Measurements from ENCODE around the gene RAC3. TPM values are rescaled to one million over a fixed set of nuclear protein-coding genes. Genes with fewer than 3 reads are reported as not detected.
A peak's percentile ranks its signal among the peaks of the same experiment; 100 is the strongest.

Gene RAC3
- total and polyA plus RNA-seq, 2 donors: 5.9 to 10.4 TPM

DNA sequence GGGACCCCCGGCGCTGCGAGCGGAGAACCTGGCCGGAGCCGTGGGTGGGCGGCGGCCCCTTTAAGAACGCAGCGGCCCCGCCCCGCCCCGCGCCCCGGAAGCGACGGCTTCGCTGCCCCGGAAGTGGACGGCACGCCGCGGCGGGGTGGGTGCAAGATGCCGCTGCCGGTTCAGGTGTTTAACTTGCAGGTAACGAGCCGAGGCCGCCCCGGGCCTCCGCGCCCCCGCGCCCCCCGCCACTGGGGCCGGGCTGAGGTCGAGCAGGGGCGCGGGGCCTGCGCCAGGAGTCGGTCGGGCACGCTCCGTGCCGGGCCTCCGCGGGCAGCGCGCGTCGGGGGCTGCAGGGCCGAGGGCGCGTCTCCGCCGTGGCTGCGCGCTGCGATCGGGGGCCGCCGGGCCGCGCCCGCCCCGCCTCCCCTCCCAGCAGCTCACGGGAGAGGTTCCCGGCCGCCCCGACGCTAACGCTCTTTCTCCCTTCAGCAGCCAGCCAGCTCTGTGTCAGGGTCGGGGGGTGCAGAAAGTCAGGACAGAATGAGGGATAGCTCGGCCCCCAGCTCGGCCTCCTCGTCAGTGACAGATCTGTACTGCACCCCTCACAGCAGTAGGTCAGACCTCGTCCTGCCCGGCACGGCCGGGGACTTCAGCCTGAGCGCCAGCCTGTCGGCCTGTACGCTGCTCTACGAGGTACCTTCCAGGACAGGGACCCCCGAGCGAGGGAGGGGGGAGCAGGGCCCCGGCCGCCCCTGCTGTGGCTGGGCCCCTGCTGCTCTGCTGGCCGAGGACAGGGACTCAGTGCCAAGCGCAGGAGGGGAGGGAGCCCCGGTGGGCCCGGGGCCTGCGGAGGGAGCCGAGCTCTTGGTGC is 20.5 kb downstream of the RAC3 start, which contains the start of the genes GPS1 and RFNG:
Gene GPS1, plus strand, starts transcription at position 123 of the 862 bp plus-strand sequence. Its CDS starts 34 bp downstream, at position 157.
Gene RFNG, minus strand, starts transcription at position 36 of the 862 bp plus-strand sequence. CDS start 45 bp downstream, outside the sequence.
- Histone ChIP-seq H3K36me3 (ENCODE audit: insufficient read depth) (peaks cover 4% of the 10 kb centered on the region), H3K27ac (ENCODE audit: low read depth) (no peak within 1 kb of the TSS), H3K4me3 (ENCODE audit: low read depth, low read length) (peak within 1 kb of the TSS; percentile 96), H3K4me1 (ENCODE audit: insufficient read depth) (peaks cover 2% of the 10 kb centered on the region)
- WGBS: under 1% methylated on average over 94 of the region's 94 CpGs
- DNase-seq (ENCODE audit: extremely low spot score): no peak

DNA sequence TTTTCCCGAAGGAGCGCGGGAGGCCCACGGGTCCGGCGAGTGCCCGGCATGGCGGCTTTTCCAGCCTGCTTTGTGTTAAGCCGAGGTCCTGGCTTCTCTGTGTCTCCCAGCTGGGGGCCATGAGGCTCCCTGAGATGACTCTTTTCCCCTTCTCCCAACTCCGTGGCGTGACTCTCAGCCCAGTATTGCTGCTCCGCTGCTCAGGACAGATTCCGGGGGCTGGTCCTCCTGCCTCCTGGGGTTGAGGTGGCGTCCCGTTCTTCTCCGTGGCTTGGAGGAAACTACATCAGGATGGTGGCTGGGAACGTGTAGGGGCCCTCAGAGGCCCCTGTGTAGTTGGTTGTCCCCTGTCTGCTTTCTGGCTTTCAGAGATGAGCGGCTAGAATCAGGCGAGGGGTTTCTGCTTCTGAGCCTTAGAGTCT is 21.2 kb downstream of the RAC3 start:
- WGBS: 28% methylated on average over 19 of the region's 19 CpGs
- H3K4me1 ChIP-seq (ENCODE audit: insufficient read depth): peaks cover 2% of the 10 kb centered on the region

DNA sequence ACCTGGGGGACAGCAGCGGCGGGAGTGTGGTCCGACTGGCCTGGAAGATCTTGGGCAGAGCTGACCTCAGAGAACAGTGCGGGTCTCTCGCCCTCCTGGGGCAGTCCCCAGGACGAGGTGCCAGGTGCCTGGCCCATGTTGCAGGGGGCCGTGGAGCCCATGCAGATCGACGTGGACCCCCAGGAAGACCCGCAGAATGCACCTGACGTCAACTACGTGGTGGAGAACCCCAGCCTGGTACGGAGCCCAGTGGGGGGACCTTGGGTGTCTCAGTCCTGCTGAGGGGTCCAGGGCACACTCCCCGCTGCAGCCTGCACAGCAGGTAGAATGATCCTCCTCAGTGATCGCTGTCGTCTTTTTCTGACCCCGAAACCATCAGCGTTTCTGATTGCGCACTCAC is 21.7 kb downstream of the RAC3 start:
- DNase-seq (ENCODE audit: extremely low spot score): no peak
- Histone ChIP-seq H3K4me3 (ENCODE audit: low read depth, low read length) (no peak overlapping the region), H3K36me3 (ENCODE audit: insufficient read depth) (peaks cover 5% of the 10 kb centered on the region), H3K27ac (ENCODE audit: low read depth) (no peak overlapping the region), H3K4me1 (ENCODE audit: insufficient read depth) (peaks cover 2% of the 10 kb centered on the region)
- WGBS: 92% methylated on average over 19 of the region's 19 CpGs

More for the DNA sequence above, 21.2 kb downstream of the RAC3 start:
- Histone ChIP-seq H3K36me3 (ENCODE audit: insufficient read depth) (peaks cover 5% of the 10 kb centered on the region), H3K27ac (ENCODE audit: low read depth) (no peak overlapping the region), H3K4me3 (ENCODE audit: low read depth, low read length) (peak overlapping the region; percentile 96)
- DNase-seq (ENCODE audit: extremely low spot score): no peak

DNA sequence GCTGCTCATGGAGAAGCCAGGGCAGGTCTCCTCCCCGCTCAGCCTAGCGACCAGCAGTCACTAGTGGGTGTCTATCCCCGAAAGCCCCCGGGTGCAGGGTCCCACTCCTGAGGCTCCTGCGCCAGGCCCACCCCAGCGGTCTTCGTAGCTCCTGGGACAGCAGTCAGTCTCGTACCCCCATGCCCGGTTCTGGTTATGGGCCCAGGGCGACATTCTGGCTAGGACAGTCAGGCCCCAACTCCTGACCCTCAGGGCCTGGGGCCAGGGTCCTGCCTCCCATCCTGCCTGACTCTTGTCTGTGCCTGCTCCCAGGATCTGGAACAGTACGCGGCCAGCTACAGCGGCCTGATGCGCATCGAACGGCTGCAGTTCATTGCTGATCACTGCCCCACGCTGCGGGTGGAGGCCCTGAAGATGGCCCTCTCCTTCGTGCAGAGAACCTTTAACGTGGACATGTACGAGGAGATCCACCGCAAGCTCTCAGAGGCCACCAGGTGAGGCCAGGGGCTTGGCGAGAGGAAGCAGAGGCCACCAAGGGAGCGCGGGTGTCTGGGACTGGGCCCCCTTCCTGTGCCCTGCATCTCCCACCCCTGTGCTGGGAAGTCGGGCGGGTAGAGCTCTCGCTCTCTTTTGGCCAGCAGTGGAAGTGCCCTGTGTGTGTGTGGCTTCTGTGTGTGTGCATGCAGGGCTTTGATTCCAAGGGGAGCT is 22.2 kb downstream of the RAC3 start:
- H3K4me3 ChIP-seq (ENCODE audit: low read depth, low read length): no peak overlapping the region
- peaks cover 5% of the 10 kb centered on the region for H3K36me3 ChIP-seq (ENCODE audit: insufficient read depth)
- DNase-seq (ENCODE audit: extremely low spot score): no peak
- 92% methylated on average over 28 of the region's 28 CpGs for WGBS
- H3K4me1 ChIP-seq (ENCODE audit: insufficient read depth): peaks cover 2% of the 10 kb centered on the region
- no peak overlapping the region for H3K27ac ChIP-seq (ENCODE audit: low read depth)

DNA sequence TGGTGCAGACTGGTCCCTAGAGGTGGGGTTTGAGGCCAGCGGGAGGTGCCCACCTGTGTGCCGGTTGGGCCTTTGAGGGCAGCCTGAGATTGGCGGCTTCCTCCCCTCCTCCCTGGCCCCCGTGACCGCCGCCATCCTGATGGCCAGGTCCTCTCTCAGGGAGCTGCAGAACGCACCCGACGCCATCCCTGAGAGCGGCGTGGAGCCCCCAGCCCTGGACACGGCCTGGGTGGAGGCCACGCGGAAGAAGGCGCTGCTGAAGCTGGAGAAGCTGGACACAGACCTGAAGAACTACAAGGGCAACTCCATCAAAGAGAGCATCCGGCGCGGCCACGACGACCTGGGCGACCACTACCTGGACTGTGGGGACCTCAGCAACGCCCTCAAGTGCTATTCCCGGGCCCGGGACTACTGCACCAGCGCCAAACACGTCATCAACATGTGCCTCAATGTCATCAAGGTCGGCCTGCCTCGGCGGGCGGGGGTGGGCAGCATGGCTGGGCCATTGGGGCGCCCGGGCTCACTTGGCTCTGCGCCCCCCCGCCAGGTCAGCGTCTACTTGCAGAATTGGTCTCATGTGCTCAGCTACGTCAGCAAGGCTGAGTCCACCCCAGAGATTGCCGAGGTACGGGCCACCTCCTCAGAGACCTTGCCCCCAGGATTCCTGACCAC is 23.0 kb downstream of the RAC3 start:
- no peak for DNase-seq (ENCODE audit: extremely low spot score)
- 90% methylated on average over 38 of the region's 38 CpGs for WGBS
- H3K4me1 ChIP-seq (ENCODE audit: insufficient read depth): peaks cover 2% of the 10 kb centered on the region
- peaks cover 5% of the 10 kb centered on the region for H3K36me3 ChIP-seq (ENCODE audit: insufficient read depth)
- H3K4me3 ChIP-seq (ENCODE audit: low read depth, low read length): no peak overlapping the region
- no peak overlapping the region for H3K27ac ChIP-seq (ENCODE audit: low read depth)

DNA sequence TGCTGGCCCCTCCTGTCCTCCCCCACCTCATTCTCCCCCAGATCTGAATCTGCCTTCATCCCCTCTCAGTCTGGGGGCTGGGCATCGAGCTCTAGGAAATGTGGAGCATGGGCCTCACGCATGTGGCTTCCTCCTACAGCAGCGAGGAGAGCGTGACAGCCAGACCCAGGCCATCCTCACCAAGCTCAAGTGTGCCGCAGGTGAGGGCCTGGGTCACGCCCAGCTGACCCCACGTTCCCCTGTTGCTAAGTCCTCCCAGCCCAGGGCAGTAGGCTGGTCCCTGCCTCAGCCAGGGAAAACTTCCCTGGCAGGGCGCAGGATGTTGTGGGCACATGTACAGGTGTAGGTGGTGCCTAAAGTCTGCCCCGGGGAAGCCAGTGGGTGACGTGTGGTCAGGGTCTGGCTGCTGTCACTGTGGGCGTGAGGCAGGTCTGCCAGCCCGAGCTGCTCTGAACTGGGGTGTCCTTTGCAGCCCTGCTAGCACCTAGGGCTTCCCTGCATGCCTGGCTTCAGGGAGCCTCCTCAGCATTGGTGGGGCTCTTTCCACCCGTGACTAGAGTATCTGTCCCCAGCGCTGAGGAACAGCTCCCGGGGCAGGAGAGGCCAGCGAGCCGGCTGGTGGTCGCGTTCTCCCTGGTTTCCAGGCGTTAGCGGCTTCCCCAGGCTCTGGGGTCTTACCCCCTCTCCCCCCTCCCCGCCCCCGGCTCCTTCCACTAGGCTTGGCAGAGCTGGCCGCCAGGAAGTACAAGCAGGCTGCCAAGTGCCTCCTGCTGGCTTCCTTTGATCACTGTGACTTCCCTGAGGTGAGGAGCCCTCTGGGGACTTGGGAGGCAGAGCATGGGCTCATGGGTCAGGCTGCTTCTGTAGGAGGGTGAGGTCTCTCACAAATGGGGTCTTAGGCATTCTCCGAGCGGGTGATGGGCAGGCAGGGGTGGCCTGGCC is 23.8 kb downstream of the RAC3 start:
- DNase-seq (ENCODE audit: extremely low spot score): no peak
- Histone ChIP-seq H3K27ac (ENCODE audit: low read depth) (no peak overlapping the region), H3K36me3 (ENCODE audit: insufficient read depth) (peaks cover 6% of the 10 kb centered on the region), H3K4me3 (ENCODE audit: low read depth, low read length) (no peak overlapping the region), H3K4me1 (ENCODE audit: insufficient read depth) (peaks cover 2% of the 10 kb centered on the region)
- 84% methylated on average over 26 of the region's 26 CpGs for WGBS

DNA sequence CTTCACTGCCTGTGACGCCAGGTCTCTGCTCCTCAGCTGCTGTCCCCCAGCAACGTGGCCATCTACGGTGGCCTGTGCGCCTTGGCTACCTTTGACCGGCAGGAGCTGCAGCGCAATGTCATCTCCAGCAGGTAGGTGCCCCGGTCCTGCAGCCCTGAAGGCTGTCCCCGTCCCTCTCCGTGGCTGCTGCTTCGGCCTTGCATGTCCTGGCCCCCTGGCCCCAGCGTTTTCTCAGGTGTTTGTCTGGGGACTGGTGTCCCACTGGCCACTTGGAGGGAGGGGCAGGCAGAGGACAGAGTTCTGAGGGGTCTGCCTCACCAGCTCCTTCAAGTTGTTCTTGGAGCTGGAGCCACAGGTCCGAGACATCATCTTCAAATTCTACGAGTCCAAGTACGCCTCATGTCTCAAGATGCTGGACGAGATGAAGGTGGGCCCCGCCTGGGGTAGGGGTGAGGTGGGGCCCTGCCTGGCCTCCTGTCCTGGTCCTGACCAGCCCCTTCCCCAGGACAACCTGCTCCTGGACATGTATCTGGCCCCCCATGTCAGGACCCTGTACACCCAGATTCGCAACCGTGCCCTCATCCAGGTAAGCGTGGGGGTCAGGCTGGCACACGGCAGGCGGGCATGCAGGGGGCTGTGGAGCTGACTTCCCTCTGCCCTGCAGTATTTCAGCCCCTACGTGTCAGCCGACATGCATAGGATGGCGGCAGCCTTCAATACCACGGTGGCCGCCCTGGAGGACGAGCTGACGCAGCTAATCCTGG is 24.7 kb downstream of the RAC3 start:
- Histone ChIP-seq H3K4me3 (ENCODE audit: low read depth, low read length) (no peak overlapping the region), H3K4me1 (ENCODE audit: insufficient read depth) (peaks cover 2% of the 10 kb centered on the region), H3K36me3 (ENCODE audit: insufficient read depth) (peaks cover 6% of the 10 kb centered on the region), H3K27ac (ENCODE audit: low read depth) (no peak overlapping the region)
- no peak for DNase-seq (ENCODE audit: extremely low spot score)
- WGBS: 88% methylated on average over 28 of the region's 28 CpGs

DNA sequence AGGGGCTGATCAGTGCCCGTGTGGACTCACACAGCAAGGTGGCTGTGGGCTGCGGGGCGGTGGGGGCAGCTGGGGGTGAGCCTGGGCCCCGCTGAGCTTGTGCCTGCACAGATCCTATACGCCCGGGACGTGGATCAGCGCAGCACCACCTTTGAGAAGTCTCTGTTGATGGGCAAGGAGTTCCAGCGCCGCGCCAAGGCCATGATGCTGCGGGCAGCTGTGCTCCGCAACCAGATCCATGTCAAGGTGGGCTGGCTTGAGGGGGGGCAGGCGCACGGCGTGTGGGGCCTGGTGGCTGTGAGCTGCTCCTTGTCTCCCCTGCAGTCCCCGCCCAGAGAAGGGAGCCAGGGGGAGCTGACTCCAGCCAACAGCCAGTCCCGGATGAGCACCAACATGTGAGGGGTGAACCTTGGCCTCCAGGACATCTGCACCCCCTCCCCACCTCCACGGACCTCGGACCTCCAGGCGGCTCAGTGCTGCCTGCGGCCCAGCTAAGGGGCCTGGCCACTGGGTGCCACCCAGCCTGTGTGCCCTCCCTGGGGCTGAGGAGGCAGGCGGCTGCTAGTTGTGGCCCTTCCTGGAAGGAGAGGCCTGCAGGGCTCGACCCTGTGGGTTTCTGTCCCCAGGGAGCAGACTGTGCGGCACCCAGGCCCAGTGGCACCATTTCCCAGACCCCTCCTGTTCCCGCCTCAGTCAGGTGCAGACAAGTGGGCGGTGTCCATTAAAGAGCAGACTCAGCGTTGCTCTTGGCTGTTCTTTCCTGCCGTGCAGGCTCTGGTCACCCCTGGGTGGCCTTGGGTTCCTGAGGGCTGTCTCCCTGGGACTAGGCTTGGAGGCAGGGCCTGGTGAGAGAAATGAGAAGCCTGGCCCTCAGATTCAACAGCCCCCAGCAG is 25.5 kb downstream of the RAC3 start:
- WGBS: 80% methylated on average over 29 of the region's 29 CpGs
- Histone ChIP-seq H3K4me1 (ENCODE audit: insufficient read depth) (peaks cover 2% of the 10 kb centered on the region), H3K36me3 (ENCODE audit: insufficient read depth) (peaks cover 6% of the 10 kb centered on the region), H3K4me3 (ENCODE audit: low read depth, low read length) (no peak overlapping the region), H3K27ac (ENCODE audit: low read depth) (no peak overlapping the region)
- DNase-seq (ENCODE audit: extremely low spot score): no peak

DNA sequence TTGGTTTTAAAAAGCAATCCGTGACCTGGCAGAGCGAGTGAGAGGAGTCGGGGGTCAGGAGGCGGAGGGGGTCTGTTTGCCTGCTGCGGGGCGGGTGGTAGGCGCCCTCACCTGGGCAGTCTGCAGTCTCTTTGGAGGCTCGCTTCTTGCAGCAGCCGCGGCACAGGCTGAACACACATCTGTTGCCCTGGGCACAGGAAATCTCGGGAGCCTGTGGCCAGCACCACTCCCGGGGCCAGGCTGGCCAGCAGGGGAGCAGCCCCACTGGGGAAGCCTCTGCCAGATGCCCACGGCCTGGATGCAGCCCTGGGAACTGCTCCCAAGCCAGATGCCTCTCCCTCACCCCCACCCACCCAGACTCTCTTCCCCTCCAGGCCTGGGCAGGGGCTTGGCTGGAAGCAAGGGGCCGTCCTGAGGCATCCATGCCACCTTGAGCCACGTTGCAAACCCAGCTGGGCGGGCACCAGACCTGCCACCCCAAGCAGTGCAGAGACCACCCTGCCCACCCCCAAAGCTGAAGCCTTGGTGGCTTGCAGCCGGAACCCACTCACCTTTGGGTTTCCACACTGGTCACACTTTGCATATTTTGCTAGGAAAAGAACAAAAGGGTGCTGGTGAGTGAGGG is 26.9 kb downstream of the RAC3 start:
- H3K4me1 ChIP-seq (ENCODE audit: insufficient read depth): no peaks in the 10 kb centered on the region
- H3K4me3 ChIP-seq (ENCODE audit: low read depth, low read length): no peak overlapping the region
- no peak overlapping the region for H3K27ac ChIP-seq (ENCODE audit: low read depth)
- peaks cover 6% of the 10 kb centered on the region for H3K36me3 ChIP-seq (ENCODE audit: insufficient read depth)
- WGBS: 75% methylated on average over 17 of the region's 17 CpGs
- DNase-seq (ENCODE audit: extremely low spot score): no peak

DNA sequence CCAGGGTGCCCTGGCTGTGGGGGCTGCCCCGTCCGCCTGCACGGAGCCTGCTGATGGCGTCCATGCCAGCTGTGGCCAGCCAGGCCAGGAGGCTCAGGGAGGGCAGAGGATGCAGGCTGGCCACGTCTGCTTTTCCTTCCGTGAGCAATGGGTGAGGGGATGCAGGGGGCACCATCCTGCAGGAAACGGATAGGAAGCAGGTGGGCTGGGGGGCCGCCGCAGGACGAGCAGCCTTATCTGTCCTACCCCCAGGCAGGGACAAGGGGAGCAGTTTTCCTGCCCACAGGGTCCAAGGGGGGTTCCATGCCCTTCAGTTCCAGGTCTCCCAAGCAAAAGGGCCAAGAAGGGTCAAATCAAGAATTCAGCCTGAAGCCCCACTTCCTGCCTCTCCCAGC is 27.4 kb downstream of the RAC3 start:
- peaks cover 6% of the 10 kb centered on the region for H3K36me3 ChIP-seq (ENCODE audit: insufficient read depth)
- H3K4me3 ChIP-seq (ENCODE audit: low read depth, low read length): no peak overlapping the region
- H3K4me1 ChIP-seq (ENCODE audit: insufficient read depth): no peaks in the 10 kb centered on the region
- H3K27ac ChIP-seq (ENCODE audit: low read depth): no peak overlapping the region
- DNase-seq (ENCODE audit: extremely low spot score): no peak
- WGBS: 79% methylated on average over 10 of the region's 10 CpGs

DNA sequence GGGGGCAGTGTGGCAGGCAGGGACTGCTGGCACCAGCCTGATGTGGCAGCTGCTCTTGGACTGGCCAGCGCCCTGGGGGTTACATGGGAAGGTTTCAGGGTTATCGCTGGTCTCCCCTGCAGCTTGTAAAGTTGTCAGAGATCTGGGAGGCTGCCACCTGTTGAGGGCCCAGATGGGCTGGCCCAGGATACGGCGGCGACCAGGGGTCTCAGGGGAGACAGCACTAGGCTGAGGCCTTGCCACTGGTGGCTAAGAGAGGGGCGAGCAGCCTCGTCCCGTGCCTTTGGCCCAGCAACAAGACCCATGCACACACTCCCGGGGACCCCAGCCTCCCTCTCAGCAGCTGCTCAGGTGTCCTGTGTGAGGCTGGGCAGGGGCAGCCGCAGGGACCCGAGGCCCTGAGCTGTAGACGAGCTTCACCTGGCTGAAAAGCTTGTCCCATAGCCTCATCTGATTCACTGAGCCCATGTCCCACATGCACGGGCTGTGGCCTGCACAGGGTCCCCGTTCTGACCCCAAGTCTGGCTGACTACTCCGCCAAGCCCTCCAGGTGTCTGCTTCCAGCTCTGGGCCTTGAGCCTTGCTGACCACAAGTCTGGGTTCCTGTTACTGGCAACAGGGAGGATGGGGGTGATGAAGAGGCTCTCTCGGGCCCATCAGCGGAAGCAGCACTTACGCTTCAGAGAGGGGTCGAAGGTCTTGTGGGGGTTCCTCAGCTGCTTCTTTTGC is 28.0 kb downstream of the RAC3 start:
- Histone ChIP-seq H3K4me3 (ENCODE audit: low read depth, low read length) (no peak overlapping the region), H3K36me3 (ENCODE audit: insufficient read depth) (peaks cover 6% of the 10 kb centered on the region), H3K4me1 (ENCODE audit: insufficient read depth) (no peaks in the 10 kb centered on the region), H3K27ac (ENCODE audit: low read depth) (no peak overlapping the region)
- 74% methylated on average over 19 of the region's 19 CpGs for WGBS
- DNase-seq (ENCODE audit: extremely low spot score): no peak

All from urinary bladder (tissue), 4 donors.